GM10266 (cell line): ENCODE results near the gene NLGN4Y.
"Not testable (repeated sequence)": the region's sequence is repeated elsewhere in the genome, so short reads cannot be mapped to it uniquely, and the experiment has no call there.

ENCODE experiments used
- DNase-seq: peaks from one replicate; pipeline ENCODE4 v3.0.0; 2012; ENCODE audit errors: extremely low spot score
- CTCF ChIP-seq: IDR thresholded peaks from 2 replicates; pipeline ENCODE4 v1.5.1; 2012; ENCODE audit warnings: mild to moderate bottlenecking, low read depth; ENCODE audit not compliant: control insufficient read depth, insufficient read depth; ENCODE audit errors: missing control alignments

Gene NLGN4Y

GRCh38 chrY:14850734-14851133, 326.4 kb downstream of the NLGN4Y start:
- DNase-seq = no peak
- TF ChIP-seq CTCF = no peak

GRCh38 chrY:14860448-14860847, 336.1 kb downstream of the NLGN4Y start:
- no peak for TF ChIP-seq CTCF
- no peak for DNase-seq

GRCh38 chrY:14861033-14861432, 336.7 kb downstream of the NLGN4Y start:
- DNase-seq = not testable (repeated sequence)

GRCh38 chrY:14871971-14872370, 347.6 kb downstream of the NLGN4Y start:
- TF ChIP-seq CTCF = no peak
- DNase-seq = no peak
